T-helper 17 cell (primary cell): ENCODE results near the gene DYRK4. TPM values are rescaled to one million over a fixed set of nuclear protein-coding genes. Genes with fewer than 3 reads are reported as not detected.

Experiments
- ATAC-seq: fragments of 150-1000 bp; cut with Tn5 transposase; 2 replicates; pipeline ENCODE4 v1.10.0; 2021; ENCODE audit warnings: mild to moderate bottlenecking, moderate library complexity
- DNase-seq, 3 donors: peaks; one replicate each; pipeline versions ENCODE4 v3.0.0 to v3.0.0-alpha.2; 2020 to 2021
- H3K9me3 ChIP-seq: one replicate; pipeline ENCODE4 v1.7.0; 2013; ENCODE audit warnings: low read length, mild to moderate bottlenecking; ENCODE audit not compliant: control insufficient read depth, poor library complexity, severe bottlenecking
- H3K27ac Mint-ChIP-seq: one replicate; pipeline ENCODE4 v1.8.0; 2022; ENCODE audit warnings: mild to moderate bottlenecking, moderate library complexity, mixed read lengths
- H3K27me3 Mint-ChIP-seq: one replicate; pipeline ENCODE4 v1.8.0; 2022; ENCODE audit warnings: mixed read lengths
- H3K36me3 Mint-ChIP-seq: one replicate; pipeline ENCODE4 v1.8.0; 2022; ENCODE audit warnings: low read depth, mixed read lengths
- H3K4me1 Mint-ChIP-seq: one replicate; pipeline ENCODE4 v1.8.0; 2022; ENCODE audit warnings: mild to moderate bottlenecking, mixed read lengths
- H3K4me3 Mint-ChIP-seq: one replicate; pipeline ENCODE4 v1.8.0; 2022; ENCODE audit warnings: mild to moderate bottlenecking, moderate library complexity, mixed read lengths
- total RNA-seq, 4 donors: library from RNA in 2 of 4; stranded (reverse) in 2 of 4; gene quantifications; one replicate each; pipeline ENCODE4 v1.2.3 and lab custom pipeline; 2022 to 2026

Gene DYRK4
- total RNA-seq, 2 donors from 2014 or later = 10.4 to 11.1 TPM

DNA sequence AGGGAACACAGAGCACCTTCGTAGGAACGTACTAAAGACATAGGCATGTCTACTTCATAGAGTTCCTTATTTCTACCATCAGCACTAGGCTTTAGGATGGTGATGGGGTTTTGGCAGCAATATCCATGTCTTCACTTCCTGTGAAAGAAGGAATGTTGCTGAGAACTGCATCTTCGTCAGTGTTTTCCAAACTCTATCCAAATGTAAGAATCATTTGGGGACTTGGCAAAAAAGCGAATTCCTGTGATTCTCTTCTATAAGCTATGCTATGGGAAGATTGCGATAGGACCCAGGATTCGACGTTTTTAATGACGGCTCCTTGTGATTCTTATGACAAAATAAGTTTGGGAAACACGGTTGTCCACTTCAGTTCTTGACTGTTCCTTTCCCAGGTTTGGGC, 47.1 kb downstream of the DYRK4 start:
- H3K27ac Mint-ChIP-seq = peak overlapping the region; percentile 63
- H3K27me3 Mint-ChIP-seq = peaks cover 4% of the 10 kb centered on the region
- H3K9me3 ChIP-seq = no peaks in the 10 kb centered on the region
- peaks cover 9% of the 10 kb centered on the region for H3K36me3 Mint-ChIP-seq
- H3K4me3 Mint-ChIP-seq = no peak overlapping the region
- ATAC-seq (no peak), DNase-seq (no peak)
- H3K4me1 Mint-ChIP-seq = peaks cover 19% of the 10 kb centered on the region

DNA sequence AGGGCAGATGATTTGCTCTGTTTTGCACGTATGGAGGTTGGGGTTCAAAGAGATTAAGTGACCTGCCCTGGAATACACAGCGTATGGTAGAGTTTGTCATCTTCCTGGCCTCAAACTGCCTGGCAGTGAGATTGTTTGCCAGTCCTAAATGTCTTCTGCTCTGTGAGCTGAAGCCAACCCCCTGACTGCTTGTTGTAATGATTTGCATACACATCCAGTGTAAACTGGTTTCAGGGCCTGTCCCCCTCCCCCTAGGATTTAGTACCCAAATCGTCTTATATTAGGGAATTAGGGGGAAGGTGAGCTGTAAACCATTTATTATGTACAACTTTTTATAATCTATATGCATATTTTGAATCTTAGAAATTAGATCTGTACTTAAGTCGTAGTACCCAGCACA, 48.5 kb downstream of the DYRK4 start:
- Mint-ChIP-seq H3K4me1 (peaks cover 12% of the 10 kb centered on the region), H3K36me3 (peaks cover 10% of the 10 kb centered on the region), H3K4me3 (no peak overlapping the region), H3K27me3 (no peaks in the 10 kb centered on the region), H3K27ac (no peak overlapping the region)
- DNase-seq (no peak), ATAC-seq (no peak)
- H3K9me3 ChIP-seq = no peaks in the 10 kb centered on the region

DNA sequence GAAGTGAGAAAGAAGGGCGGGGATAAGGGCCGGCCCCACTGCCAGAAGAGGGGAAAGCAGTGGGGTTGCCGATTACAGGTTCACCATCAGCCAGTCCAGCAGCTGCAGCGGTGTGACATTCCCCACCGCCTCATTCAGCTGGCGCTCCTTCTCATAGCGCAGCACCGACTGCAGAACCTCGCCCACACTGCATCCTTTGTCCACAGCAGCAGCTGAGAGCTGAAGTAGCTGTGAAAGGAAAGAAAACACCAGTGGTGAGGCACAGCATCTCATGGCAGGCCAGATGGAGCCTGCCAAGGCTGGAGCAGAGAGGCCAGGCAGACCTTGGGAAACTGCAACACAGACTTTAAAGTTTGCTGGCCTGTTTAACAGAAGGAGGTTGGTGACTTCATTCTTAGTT, 53.7 kb downstream of the DYRK4 start:
- H3K9me3 ChIP-seq = no peaks in the 10 kb centered on the region
- no peak overlapping the region for H3K4me3 Mint-ChIP-seq
- no peaks in the 10 kb centered on the region for H3K4me1 Mint-ChIP-seq
- no peaks in the 10 kb centered on the region for H3K27me3 Mint-ChIP-seq
- H3K27ac Mint-ChIP-seq = no peak overlapping the region
- ATAC-seq (no peak), DNase-seq (no peak)
- H3K36me3 Mint-ChIP-seq = peaks cover 10% of the 10 kb centered on the region

DNA sequence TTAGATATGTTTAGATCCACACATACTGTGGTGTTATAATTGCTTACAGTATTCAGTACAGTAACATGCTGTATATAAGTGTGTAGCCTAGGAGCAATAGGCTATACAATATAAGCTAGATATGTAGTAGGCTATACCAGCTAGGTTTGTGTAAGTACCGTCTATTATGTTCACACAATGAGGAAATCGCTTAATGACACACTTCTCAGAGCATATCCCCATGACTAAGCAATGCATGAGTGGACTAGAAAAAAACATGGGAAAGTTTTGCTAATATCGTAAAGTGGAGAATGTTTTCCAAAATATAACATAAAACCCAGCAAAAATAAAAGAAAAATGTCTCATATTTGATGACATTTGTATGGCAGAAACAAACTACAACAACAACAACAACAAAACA, 59.5 kb downstream of the DYRK4 start:
- Mint-ChIP-seq H3K4me1 (no peaks in the 10 kb centered on the region), H3K36me3 (no peaks in the 10 kb centered on the region), H3K4me3 (no peak overlapping the region), H3K27ac (no peak overlapping the region), H3K27me3 (peaks cover 7% of the 10 kb centered on the region)
- DNase-seq = no peak
- H3K9me3 ChIP-seq = no peaks in the 10 kb centered on the region
- no peak for ATAC-seq

DNA sequence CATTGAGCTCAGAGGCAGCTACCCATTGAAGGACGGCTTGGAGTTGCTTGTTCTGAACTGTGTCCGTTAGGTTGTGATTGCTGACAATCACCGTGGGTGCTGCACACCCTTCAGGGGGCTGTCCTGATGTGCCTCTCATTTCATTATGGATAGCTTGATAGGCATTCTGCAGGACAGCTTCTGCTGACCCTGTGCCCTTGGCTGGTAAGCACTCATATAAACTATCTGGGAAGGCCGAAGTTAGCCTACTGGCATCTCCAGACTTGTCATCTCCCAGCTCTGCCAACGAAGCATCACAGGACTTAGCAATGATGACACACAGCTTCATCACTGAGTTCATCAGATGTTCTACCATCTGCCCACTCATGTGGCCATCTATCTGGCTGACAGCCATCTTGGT, 64.5 kb downstream of the DYRK4 start:
- Mint-ChIP-seq H3K27me3 (peaks cover 14% of the 10 kb centered on the region), H3K4me3 (no peak overlapping the region), H3K4me1 (no peaks in the 10 kb centered on the region), H3K36me3 (peaks cover 2% of the 10 kb centered on the region), H3K27ac (no peak overlapping the region)
- DNase-seq (no peak), ATAC-seq (no peak)
- no peaks in the 10 kb centered on the region for H3K9me3 ChIP-seq

DNA sequence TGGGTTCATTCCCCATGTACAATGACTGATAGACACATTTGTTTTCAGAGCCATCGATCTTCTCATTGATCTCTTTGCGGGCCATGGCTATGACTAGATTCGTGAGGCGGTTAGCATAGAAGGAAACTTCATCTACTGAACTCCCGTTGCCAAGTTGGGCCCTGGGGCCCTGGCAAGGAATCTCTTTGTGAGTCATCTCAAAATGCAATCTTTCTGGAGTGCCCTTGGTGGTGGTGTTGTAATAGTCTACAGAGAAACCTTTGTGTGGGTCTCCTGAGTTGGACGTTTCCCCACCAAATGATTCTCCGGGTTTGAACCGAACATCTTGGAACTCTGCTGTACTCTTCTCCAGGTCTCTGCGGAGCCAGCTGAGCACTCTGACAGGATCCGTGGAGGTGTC, 66.4 kb downstream of the DYRK4 start:
- H3K27me3 Mint-ChIP-seq = peaks cover 14% of the 10 kb centered on the region
- no peak overlapping the region for H3K27ac Mint-ChIP-seq
- ATAC-seq (no peak), DNase-seq (no peak)
- peaks cover 2% of the 10 kb centered on the region for H3K36me3 Mint-ChIP-seq
- H3K4me3 Mint-ChIP-seq = no peak overlapping the region
- no peaks in the 10 kb centered on the region for H3K9me3 ChIP-seq
- H3K4me1 Mint-ChIP-seq = no peaks in the 10 kb centered on the region

DNA sequence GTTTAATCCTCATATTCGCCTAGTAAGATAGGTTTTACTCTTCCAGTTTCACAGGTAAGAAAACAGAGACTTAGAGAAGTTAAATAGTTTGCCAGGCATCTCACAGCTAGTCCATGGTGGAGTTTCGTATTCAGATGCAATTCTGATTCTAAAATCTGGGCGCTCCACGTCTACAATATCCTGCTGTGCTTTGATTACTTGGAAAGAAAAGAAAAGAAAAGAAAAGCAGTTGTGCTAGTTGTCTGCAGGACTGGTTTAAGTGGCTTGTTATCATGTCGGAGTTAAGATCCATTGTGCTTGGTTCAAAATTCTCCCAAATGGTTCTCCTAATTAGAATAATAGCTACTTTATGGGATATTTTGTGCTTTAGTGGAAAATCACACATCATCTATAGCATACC, 68.3 kb downstream of the DYRK4 start:
- no peaks in the 10 kb centered on the region for H3K9me3 ChIP-seq
- H3K4me3 Mint-ChIP-seq = no peak overlapping the region
- H3K27me3 Mint-ChIP-seq = peaks cover 14% of the 10 kb centered on the region
- H3K27ac Mint-ChIP-seq = no peak overlapping the region
- peaks cover 2% of the 10 kb centered on the region for H3K36me3 Mint-ChIP-seq
- no peaks in the 10 kb centered on the region for H3K4me1 Mint-ChIP-seq
- DNase-seq (no peak), ATAC-seq (no peak)

DNA sequence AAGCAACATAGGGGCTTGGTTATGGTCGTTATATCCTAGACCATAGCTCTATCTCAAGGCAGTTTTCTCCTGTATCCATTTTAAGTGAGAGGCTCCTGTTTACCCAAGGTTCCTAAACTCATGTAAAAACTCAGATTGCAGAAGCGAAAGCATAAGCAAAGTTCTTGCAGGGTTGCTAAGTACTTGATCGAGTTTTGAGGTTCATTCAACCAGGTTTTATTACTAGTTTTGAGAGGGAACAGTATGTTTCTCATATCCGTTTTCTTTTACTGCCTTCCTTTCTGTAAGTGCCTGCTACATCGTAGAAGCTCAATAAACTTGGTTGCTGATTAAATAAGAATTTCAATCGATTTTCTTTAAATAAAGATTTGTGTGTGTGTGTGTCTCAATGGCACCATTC, 81.7 kb downstream of the DYRK4 start:
- Mint-ChIP-seq H3K4me1 (no peaks in the 10 kb centered on the region), H3K36me3 (peaks cover under 1% of the 10 kb centered on the region), H3K27ac (no peak overlapping the region), H3K27me3 (peaks cover 14% of the 10 kb centered on the region), H3K4me3 (no peak overlapping the region)
- no peaks in the 10 kb centered on the region for H3K9me3 ChIP-seq
- ATAC-seq (no peak), DNase-seq (no peak)

DNA sequence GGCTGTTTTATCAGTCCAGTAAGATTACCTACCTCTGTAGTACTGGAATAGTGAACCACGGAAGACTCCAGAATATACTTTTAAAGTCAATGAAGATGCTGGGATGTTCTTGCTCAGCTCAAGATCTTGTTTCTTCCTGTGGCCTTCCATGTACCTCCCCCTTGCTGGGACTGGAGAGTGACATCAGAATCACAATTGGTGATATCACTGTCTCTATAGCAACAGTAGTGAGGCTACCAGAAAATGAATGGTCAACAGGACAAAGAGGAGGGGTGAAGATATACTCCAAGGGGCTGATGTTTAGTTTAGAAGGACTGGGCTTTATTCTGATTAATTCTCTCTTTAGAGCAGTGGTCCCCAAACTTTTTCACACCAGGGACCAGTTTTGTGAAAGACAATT, 83.0 kb downstream of the DYRK4 start:
- Mint-ChIP-seq H3K27me3 (peaks cover 10% of the 10 kb centered on the region), H3K4me3 (no peak overlapping the region), H3K4me1 (peaks cover 9% of the 10 kb centered on the region), H3K27ac (no peak overlapping the region), H3K36me3 (peaks cover 5% of the 10 kb centered on the region)
- ATAC-seq (no peak), DNase-seq (no peak)
- H3K9me3 ChIP-seq = no peaks in the 10 kb centered on the region

DNA sequence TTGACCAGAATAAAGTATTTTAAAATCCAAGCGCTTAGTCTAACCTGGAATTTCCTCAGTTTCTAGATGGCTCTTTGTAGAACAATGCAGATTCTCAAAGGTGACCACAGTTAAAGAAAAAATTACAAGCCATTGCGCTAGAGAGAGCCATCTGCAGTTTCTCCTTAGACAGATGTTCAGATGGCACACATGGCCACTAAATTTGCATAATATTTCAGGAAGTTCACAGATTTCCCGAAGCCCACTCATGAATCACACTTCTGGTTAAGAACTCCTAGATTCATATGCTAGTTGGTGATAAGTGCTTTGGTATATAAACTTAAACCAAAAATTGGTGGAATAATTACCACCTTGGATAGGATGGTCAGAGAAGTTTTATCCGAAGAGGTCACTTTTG, 86.1 kb downstream of the DYRK4 start:
- Mint-ChIP-seq H3K4me1 (peaks cover 24% of the 10 kb centered on the region), H3K36me3 (peaks cover 10% of the 10 kb centered on the region), H3K27ac (peak overlapping the region; percentile 98), H3K27me3 (no peaks in the 10 kb centered on the region), H3K4me3 (peak overlapping the region; percentile 99)
- no peak for ATAC-seq
- no peak for DNase-seq
- H3K9me3 ChIP-seq = no peaks in the 10 kb centered on the region

DNA sequence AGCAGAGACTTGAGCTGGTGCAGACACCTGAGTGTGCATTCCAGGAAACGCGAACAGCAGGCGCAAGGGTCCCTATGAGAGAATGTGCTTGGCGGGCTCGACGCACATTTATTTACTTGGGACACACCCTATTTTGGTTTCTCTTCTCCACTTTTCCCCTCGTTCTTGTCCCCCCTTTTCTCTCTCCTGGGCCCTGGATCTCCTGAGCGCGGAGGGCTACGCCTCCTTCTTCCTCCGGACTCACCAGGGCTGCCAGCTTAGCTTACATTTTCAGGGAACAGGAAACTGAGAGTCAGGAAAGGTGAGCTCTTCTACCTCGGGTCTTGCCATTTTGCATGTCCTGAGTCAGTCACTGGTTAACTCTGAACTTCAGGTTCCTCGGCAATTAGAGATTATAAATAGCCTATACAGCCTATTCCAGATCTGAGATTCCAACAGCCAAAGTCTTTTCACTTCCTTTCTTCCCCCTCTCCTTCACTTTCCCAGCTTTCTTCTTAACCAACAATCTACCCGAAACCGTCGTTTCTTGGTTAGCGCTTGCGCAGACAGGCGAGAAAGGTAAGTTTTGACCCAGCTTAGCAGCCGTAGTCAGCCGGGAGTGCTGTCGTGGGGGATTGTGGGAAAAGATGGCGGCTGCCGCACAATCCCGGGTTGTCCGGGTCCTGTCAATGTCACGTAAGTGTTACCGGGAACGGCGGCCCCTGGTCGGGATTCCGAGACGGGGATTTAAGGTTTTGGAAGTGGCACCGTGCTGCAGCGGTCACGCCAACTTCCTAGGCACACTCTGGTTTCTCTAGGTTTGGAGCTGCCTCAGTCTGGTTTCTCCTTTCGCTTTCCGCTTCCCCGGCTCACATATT, 86.7 kb downstream of the DYRK4 start, which contains the start of the genes AKAP3 and NDUFA9:
AKAP3 (minus strand) TSS at position 551 of the 857 bp plus-strand sequence. CDS start 10,855 bp downstream, outside the sequence.
NDUFA9 (plus strand) TSS at position 614 of the 857 bp plus-strand sequence; CDS start at position 627, 13 bp downstream.
- H3K4me1 Mint-ChIP-seq = peaks cover 27% of the 10 kb centered on the region
- peak within 1 kb of the TSS; percentile 98 for H3K27ac Mint-ChIP-seq
- no peaks in the 10 kb centered on the region for H3K27me3 Mint-ChIP-seq
- peak; percentile 55 to 64 (median 63) for DNase-seq
- peaks cover 10% of the 10 kb centered on the region for H3K36me3 Mint-ChIP-seq
- peak within 1 kb of the TSS; percentile 99 for H3K4me3 Mint-ChIP-seq
- no peaks in the 10 kb centered on the region for H3K9me3 ChIP-seq
- ATAC-seq = peak; percentile 97

DNA sequence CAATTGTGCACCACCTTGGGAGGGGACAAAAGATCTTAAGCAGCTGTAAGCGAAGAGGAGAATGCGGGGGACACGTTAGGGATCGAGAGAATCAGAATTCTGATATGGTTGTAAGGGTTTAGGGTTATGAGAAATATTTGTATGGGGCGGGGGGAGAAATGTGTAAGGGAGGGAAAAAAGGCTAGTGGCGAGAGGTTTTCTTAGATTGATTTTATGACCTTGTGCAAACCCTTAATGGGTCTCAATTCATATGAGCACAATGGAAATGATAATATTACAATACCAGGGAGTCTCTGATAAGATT, 87.3 kb downstream of the DYRK4 start:
- no peak for DNase-seq
- peak overlapping the region; percentile 99 for H3K4me3 Mint-ChIP-seq
- peaks cover 10% of the 10 kb centered on the region for H3K36me3 Mint-ChIP-seq

DNA sequence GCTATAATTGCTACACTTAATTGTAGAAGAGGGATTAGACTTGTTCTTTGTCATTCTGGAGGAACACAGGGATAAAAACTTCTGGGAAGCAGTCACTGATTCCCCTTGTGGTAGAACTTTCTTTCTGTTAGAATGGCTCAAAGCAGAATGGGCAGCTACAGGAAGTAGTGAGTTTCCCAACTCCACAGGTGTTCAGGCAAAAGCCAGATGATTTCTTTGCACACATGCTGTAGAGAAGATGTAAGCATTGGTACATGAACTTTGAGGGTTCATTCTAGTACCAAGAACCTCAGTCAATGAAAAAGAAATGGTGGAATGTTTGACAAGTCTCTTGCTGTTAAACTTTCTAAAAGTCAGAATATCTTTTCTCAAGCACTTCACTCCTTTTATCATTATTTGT, 91.2 kb downstream of the DYRK4 start:
- no peaks in the 10 kb centered on the region for H3K27me3 Mint-ChIP-seq
- no peak for ATAC-seq
- H3K36me3 Mint-ChIP-seq = peaks cover 13% of the 10 kb centered on the region
- peaks cover 34% of the 10 kb centered on the region for H3K4me1 Mint-ChIP-seq
- no peaks in the 10 kb centered on the region for H3K9me3 ChIP-seq
- H3K27ac Mint-ChIP-seq = no peak overlapping the region
- H3K4me3 Mint-ChIP-seq = no peak overlapping the region
- DNase-seq = no peak

More for the DNA sequence above, 87.3 kb downstream of the DYRK4 start:
- H3K27me3 Mint-ChIP-seq = no peaks in the 10 kb centered on the region
- H3K4me1 Mint-ChIP-seq = peaks cover 28% of the 10 kb centered on the region
- ATAC-seq = no peak
- H3K9me3 ChIP-seq = no peaks in the 10 kb centered on the region
- H3K27ac Mint-ChIP-seq = peak overlapping the region; percentile 98

DNA sequence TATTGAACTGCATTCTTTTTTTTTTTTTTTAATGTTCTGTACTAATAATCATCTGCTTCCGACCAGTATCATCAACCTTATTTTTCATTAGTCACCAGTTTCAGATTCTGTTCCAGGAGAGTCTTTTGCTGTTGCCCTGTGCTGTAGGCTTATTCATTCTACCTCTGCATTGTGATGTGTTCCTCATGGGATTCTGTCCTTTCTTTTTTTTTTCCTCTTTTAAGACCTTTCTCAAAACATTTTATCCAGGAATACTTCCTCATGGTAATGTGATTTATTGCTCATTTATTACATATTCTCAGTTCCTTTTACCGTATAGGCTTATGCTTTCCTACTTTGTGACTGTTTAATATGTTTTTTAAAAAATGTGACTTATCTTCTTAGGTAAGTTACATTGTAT, 91.7 kb downstream of the DYRK4 start:
- H3K9me3 ChIP-seq = no peaks in the 10 kb centered on the region
- no peak overlapping the region for H3K4me3 Mint-ChIP-seq
- H3K27me3 Mint-ChIP-seq = no peaks in the 10 kb centered on the region
- ATAC-seq (no peak), DNase-seq (no peak)
- peaks cover 34% of the 10 kb centered on the region for H3K4me1 Mint-ChIP-seq
- H3K27ac Mint-ChIP-seq = no peak overlapping the region
- peaks cover 13% of the 10 kb centered on the region for H3K36me3 Mint-ChIP-seq
